ENCODE measurements around the gene SMYD3.

Gene SMYD3

GRCh38 chr1:246208105-246208504 is 299.0 kb downstream of the SMYD3 start:
- no peak for DNase-seq
- in situ Hi-C loops (cut with HindIII; ENCODE audit: low pct_ligation_motif_present, low sequenced_read_pairs): no loop called here

GRCh38 chr1:246203180-246203579 is 303.9 kb downstream of the SMYD3 start:
- H3K4me3 ChIP-seq (ENCODE audit: low read depth, low read length): no peak overlapping the region
- in situ Hi-C loops (cut with HindIII; ENCODE audit: low pct_ligation_motif_present, low sequenced_read_pairs): no loop called here
- H3K27me3 ChIP-seq (replicated peaks): no peaks in the 10 kb centered on the region
- no peak overlapping the region for H3K27ac ChIP-seq
- no peak for TF ChIP-seq CTCF (IDR thresholded peaks at IDR 0.05; ENCODE audit: low read depth, low read length, missing control alignments)
- no peak for DNase-seq
- no peaks in the 10 kb centered on the region for H3K36me3 ChIP-seq (replicated peaks)

More at GRCh38 chr1:246208105-246208504, 299.0 kb downstream of the SMYD3 start:
- no peaks in the 10 kb centered on the region for H3K36me3 ChIP-seq (replicated peaks)
- no peak overlapping the region for H3K27ac ChIP-seq
- no peaks in the 10 kb centered on the region for H3K27me3 ChIP-seq (replicated peaks)
- TF ChIP-seq CTCF (IDR thresholded peaks at IDR 0.05; ENCODE audit: low read depth, low read length, missing control alignments): no peak
- H3K4me3 ChIP-seq (ENCODE audit: low read depth, low read length): no peak overlapping the region

GRCh38 chr1:246200738-246201137 is 306.3 kb downstream of the SMYD3 start:
- H3K36me3 ChIP-seq (replicated peaks): no peaks in the 10 kb centered on the region
- H3K4me3 ChIP-seq (ENCODE audit: low read depth, low read length): no peak overlapping the region
- in situ Hi-C loops (cut with HindIII; ENCODE audit: low pct_ligation_motif_present, low sequenced_read_pairs): no loop called here
- H3K27ac ChIP-seq: no peak overlapping the region
- H3K27me3 ChIP-seq (replicated peaks): no peaks in the 10 kb centered on the region
- TF ChIP-seq CTCF (IDR thresholded peaks at IDR 0.05; ENCODE audit: low read depth, low read length, missing control alignments): no peak
- DNase-seq: no peak

GRCh38 chr1:246200225-246200624 is 306.9 kb downstream of the SMYD3 start:
- Histone ChIP-seq H3K36me3 (replicated peaks) (no peaks in the 10 kb centered on the region), H3K27ac (no peak overlapping the region), H3K4me3 (ENCODE audit: low read depth, low read length) (no peak overlapping the region), H3K27me3 (replicated peaks) (no peaks in the 10 kb centered on the region)
- in situ Hi-C loops (cut with HindIII; ENCODE audit: low pct_ligation_motif_present, low sequenced_read_pairs): no loop called here
- TF ChIP-seq CTCF (IDR thresholded peaks at IDR 0.05; ENCODE audit: low read depth, low read length, missing control alignments): no peak
- no peak for DNase-seq

- no peak for TF ChIP-seq CTCF (IDR thresholded peaks at IDR 0.05; ENCODE audit: low read depth, low read length, missing control alignments)
- in situ Hi-C loops (cut with HindIII; ENCODE audit: low pct_ligation_motif_present, low sequenced_read_pairs): no loop called here
- H3K4me3 ChIP-seq (ENCODE audit: low read depth, low read length): no peak overlapping the region
- H3K27ac ChIP-seq: no peak overlapping the region
- no peaks in the 10 kb centered on the region for H3K36me3 ChIP-seq (replicated peaks)
- DNase-seq: no peak
- no peaks in the 10 kb centered on the region for H3K27me3 ChIP-seq (replicated peaks)
Observed at GRCh38 chr1:246199086-246199645, 307.9 kb downstream of the SMYD3 start.
